Measurements from ENCODE around the gene ENTPD6.

ENTPD6 gene

GRCh38 chr20:25191689-25192088, 3.8 kb upstream of the ENTPD6 start:
- H3K79me1 ChIP-seq (ENCODE audit: low read length): no peaks in the 10 kb centered on the region
- H3K9ac ChIP-seq (ENCODE audit: low read length): no peak overlapping the region
- H3K79me2 ChIP-seq (ENCODE audit: control insufficient read depth, insufficient read depth, low read length): no peaks in the 10 kb centered on the region
- H2BK120ac ChIP-seq (ENCODE audit: low read depth, low read length): no peak overlapping the region
- H3K4ac ChIP-seq (ENCODE audit: low read depth, low read length): no peak overlapping the region
- H3K27ac ChIP-seq (ENCODE audit: low read depth, low read length): no peak overlapping the region
- no peak overlapping the region for H2BK15ac ChIP-seq (replicated peaks; ENCODE audit: low read depth)
- DNase-seq: no peak
- no peaks in the 10 kb centered on the region for H3K36me3 ChIP-seq (ENCODE audit: control insufficient read depth, insufficient read depth, low read length)
- H2AK5ac ChIP-seq (ENCODE audit: low read length): no peak overlapping the region
- no peak overlapping the region for H3K18ac ChIP-seq (ENCODE audit: low read length)
- H2BK5ac ChIP-seq (ENCODE audit: low read length): no peak overlapping the region
- no peak overlapping the region for H3K23ac ChIP-seq (ENCODE audit: low read length)
- H3K4me1 ChIP-seq (ENCODE audit: control insufficient read depth, low read depth, low read length): no peaks in the 10 kb centered on the region
- no peak overlapping the region for H4K5ac ChIP-seq (ENCODE audit: low read length)
- H3K4me3 ChIP-seq (ENCODE audit: low read length): no peak overlapping the region
- WGBS (ENCODE audit: extremely low coverage, insufficient coverage, low lambda C conversion rate): no CpG with 5 or more reads among the region's 2 CpGs
- H3K4me2 ChIP-seq (ENCODE audit: low read length): no peak overlapping the region
- H4K8ac ChIP-seq (ENCODE audit: low read depth, low read length): no peak overlapping the region
- H3K56ac ChIP-seq (ENCODE audit: low read length): no peak overlapping the region
- no peaks in the 10 kb centered on the region for H3K27me3 ChIP-seq (ENCODE audit: insufficient read depth, low read length, poor library complexity)

GRCh38 chr20:25193843-25194242, 1.7 kb upstream of the ENTPD6 start:
- Histone ChIP-seq H3K4me1 (ENCODE audit: control insufficient read depth, low read depth, low read length) (no peaks in the 10 kb centered on the region), H3K23ac (ENCODE audit: low read length) (no peak overlapping the region), H4K8ac (ENCODE audit: low read depth, low read length) (no peak overlapping the region), H3K4me3 (ENCODE audit: low read length) (no peak overlapping the region), H4K5ac (ENCODE audit: low read length) (no peak overlapping the region), H3K9ac (ENCODE audit: low read length) (no peak overlapping the region), H3K4ac (ENCODE audit: low read depth, low read length) (no peak overlapping the region), H2BK5ac (ENCODE audit: low read length) (no peak overlapping the region), H3K27ac (ENCODE audit: low read depth, low read length) (no peak overlapping the region), H3K4me2 (ENCODE audit: low read length) (no peak overlapping the region), H3K18ac (ENCODE audit: low read length) (no peak overlapping the region), H2BK120ac (ENCODE audit: low read depth, low read length) (no peak overlapping the region), H2BK15ac (replicated peaks; ENCODE audit: low read depth) (no peak overlapping the region), H3K56ac (ENCODE audit: low read length) (no peak overlapping the region), H3K79me2 (ENCODE audit: control insufficient read depth, insufficient read depth, low read length) (no peaks in the 10 kb centered on the region), H2AK5ac (ENCODE audit: low read length) (no peak overlapping the region), H3K79me1 (ENCODE audit: low read length) (no peaks in the 10 kb centered on the region), H3K36me3 (ENCODE audit: control insufficient read depth, insufficient read depth, low read length) (no peaks in the 10 kb centered on the region), H3K27me3 (ENCODE audit: insufficient read depth, low read length, poor library complexity) (no peaks in the 10 kb centered on the region)
- no peak for DNase-seq
- WGBS (ENCODE audit: extremely low coverage, insufficient coverage, low lambda C conversion rate): no CpG with 5 or more reads among the region's 2 CpGs

GRCh38 chr20:25194333-25194972, 1.1 kb upstream of the ENTPD6 start:
- H3K27ac ChIP-seq (ENCODE audit: low read depth, low read length): no peak overlapping the region
- no CpG with 5 or more reads among the region's 18 CpGs for WGBS (ENCODE audit: extremely low coverage, insufficient coverage, low lambda C conversion rate)

GRCh38 chr20:25195962-25196785, 662 bp downstream of the ENTPD6 start:
- H3K4ac ChIP-seq (ENCODE audit: low read depth, low read length): no peak overlapping the region
- H2AK5ac ChIP-seq (ENCODE audit: low read length): no peak overlapping the region
- peak overlapping the region; percentile 77 for H3K18ac ChIP-seq (ENCODE audit: low read length)
- H3K27me3 ChIP-seq (ENCODE audit: insufficient read depth, low read length, poor library complexity): no peaks in the 10 kb centered on the region
- no peaks in the 10 kb centered on the region for H3K4me1 ChIP-seq (ENCODE audit: control insufficient read depth, low read depth, low read length)
- no peak overlapping the region for H2BK5ac ChIP-seq (ENCODE audit: low read length)
- no peaks in the 10 kb centered on the region for H3K79me2 ChIP-seq (ENCODE audit: control insufficient read depth, insufficient read depth, low read length)
- peak overlapping the region; percentile 68 for H3K4me3 ChIP-seq (ENCODE audit: low read length)
- no peak overlapping the region for H2BK120ac ChIP-seq (ENCODE audit: low read depth, low read length)
- H3K79me1 ChIP-seq (ENCODE audit: low read length): no peaks in the 10 kb centered on the region
- H4K5ac ChIP-seq (ENCODE audit: low read length): no peak overlapping the region
- no peak overlapping the region for H4K8ac ChIP-seq (ENCODE audit: low read depth, low read length)
- peak overlapping the region; percentile 73 for H3K4me2 ChIP-seq (ENCODE audit: low read length)
- peak; percentile 44 for DNase-seq
- WGBS (ENCODE audit: extremely low coverage, insufficient coverage, low lambda C conversion rate): no CpG with 5 or more reads among the region's 39 CpGs
- H2BK15ac ChIP-seq (replicated peaks; ENCODE audit: low read depth): no peak overlapping the region
- no peak overlapping the region for H3K27ac ChIP-seq (ENCODE audit: low read depth, low read length)
- H3K36me3 ChIP-seq (ENCODE audit: control insufficient read depth, insufficient read depth, low read length): no peaks in the 10 kb centered on the region
- H3K9ac ChIP-seq (ENCODE audit: low read length): peak overlapping the region; percentile 79
- peak overlapping the region; percentile 93 for H3K56ac ChIP-seq (ENCODE audit: low read length)
- no peak overlapping the region for H3K23ac ChIP-seq (ENCODE audit: low read length)

More at GRCh38 chr20:25194333-25194972, 1.1 kb upstream of the ENTPD6 start:
- no peak overlapping the region for H2AK5ac ChIP-seq (ENCODE audit: low read length)
- no peak overlapping the region for H3K18ac ChIP-seq (ENCODE audit: low read length)
- no peak overlapping the region for H3K4me3 ChIP-seq (ENCODE audit: low read length)
- H3K23ac ChIP-seq (ENCODE audit: low read length): no peak overlapping the region
- no peaks in the 10 kb centered on the region for H3K79me1 ChIP-seq (ENCODE audit: low read length)
- H3K4me2 ChIP-seq (ENCODE audit: low read length): no peak overlapping the region
- no peaks in the 10 kb centered on the region for H3K4me1 ChIP-seq (ENCODE audit: control insufficient read depth, low read depth, low read length)
- no peak overlapping the region for H3K56ac ChIP-seq (ENCODE audit: low read length)
- DNase-seq: no peak
- no peaks in the 10 kb centered on the region for H3K36me3 ChIP-seq (ENCODE audit: control insufficient read depth, insufficient read depth, low read length)
- H2BK5ac ChIP-seq (ENCODE audit: low read length): no peak overlapping the region
- no peaks in the 10 kb centered on the region for H3K79me2 ChIP-seq (ENCODE audit: control insufficient read depth, insufficient read depth, low read length)
- no peak overlapping the region for H4K8ac ChIP-seq (ENCODE audit: low read depth, low read length)
- H3K9ac ChIP-seq (ENCODE audit: low read length): no peak overlapping the region
- no peak overlapping the region for H3K4ac ChIP-seq (ENCODE audit: low read depth, low read length)
- no peaks in the 10 kb centered on the region for H3K27me3 ChIP-seq (ENCODE audit: insufficient read depth, low read length, poor library complexity)
- H4K5ac ChIP-seq (ENCODE audit: low read length): no peak overlapping the region
- H2BK15ac ChIP-seq (replicated peaks; ENCODE audit: low read depth): no peak overlapping the region
- no peak overlapping the region for H2BK120ac ChIP-seq (ENCODE audit: low read depth, low read length)

- H3K4ac ChIP-seq (ENCODE audit: low read depth, low read length): no peak overlapping the region
- no peak overlapping the region for H4K5ac ChIP-seq (ENCODE audit: low read length)
- DNase-seq: no peak
- no peaks in the 10 kb centered on the region for H3K79me1 ChIP-seq (ENCODE audit: low read length)
- no peak overlapping the region for H3K23ac ChIP-seq (ENCODE audit: low read length)
- no CpG with 5 or more reads among the region's 9 CpGs for WGBS (ENCODE audit: extremely low coverage, insufficient coverage, low lambda C conversion rate)
- H2BK120ac ChIP-seq (ENCODE audit: low read depth, low read length): no peak overlapping the region
- no peak overlapping the region for H3K18ac ChIP-seq (ENCODE audit: low read length)
- no peaks in the 10 kb centered on the region for H3K27me3 ChIP-seq (ENCODE audit: insufficient read depth, low read length, poor library complexity)
- H3K36me3 ChIP-seq (ENCODE audit: control insufficient read depth, insufficient read depth, low read length): no peaks in the 10 kb centered on the region
- no peaks in the 10 kb centered on the region for H3K4me1 ChIP-seq (ENCODE audit: control insufficient read depth, low read depth, low read length)
- no peak overlapping the region for H2BK15ac ChIP-seq (replicated peaks; ENCODE audit: low read depth)
- H3K79me2 ChIP-seq (ENCODE audit: control insufficient read depth, insufficient read depth, low read length): no peaks in the 10 kb centered on the region
- H2AK5ac ChIP-seq (ENCODE audit: low read length): no peak overlapping the region
- H3K4me2 ChIP-seq (ENCODE audit: low read length): peak overlapping the region; percentile 73
- H3K27ac ChIP-seq (ENCODE audit: low read depth, low read length): no peak overlapping the region
- no peak overlapping the region for H2BK5ac ChIP-seq (ENCODE audit: low read length)
- H3K56ac ChIP-seq (ENCODE audit: low read length): peak overlapping the region; percentile 93
- no peak overlapping the region for H4K8ac ChIP-seq (ENCODE audit: low read depth, low read length)
- H3K4me3 ChIP-seq (ENCODE audit: low read length): no peak overlapping the region
- peak overlapping the region; percentile 79 for H3K9ac ChIP-seq (ENCODE audit: low read length)
These were observed 1.2 kb downstream of the ENTPD6 start for GRCh38 chr20:25196786-25197120.
